IMR-90 (cell line): ENCODE data around the gene TASP1. TPM values are rescaled to one million over a fixed set of nuclear protein-coding genes. Genes with fewer than 3 reads are reported as not detected.

ENCODE experiments used
- ATAC-seq: fragments of 200-7000 bp; cut with Tn5 transposase; 2 replicates; pipeline ENCODE4 v1.9.1; 2020; ENCODE audit warnings: low read depth, mild to moderate bottlenecking, moderate library complexity
- BruUV-seq: library from RNA; stranded (reverse); fragments of 400-500 nt; replicated peaks from 2 replicates; lab custom pipeline; 2021; lab: Mats Ljungman, UMichigan
- CTCF ChIA-PET: fragments of 300-600 bp; formaldehyde crosslinking; extraction: SDS; loops from one replicate; lab custom pipeline; 2021; ENCODE audit warnings: antibody characterized with exemption; lab: Yijun Ruan, JAX
- POLR2A ChIA-PET: fragments of 300-600 bp; sonication (Branson Sonifier 250); formaldehyde crosslinking; loops from one replicate; lab custom pipeline; 2022; ENCODE audit warnings: antibody characterized with exemption; ENCODE audit not compliant: unreplicated experiment; lab: Charles Lee
- DNase-seq: peaks from one replicate; pipeline ENCODE4 v3.0.0; 2013
- H2AFZ ChIP-seq: replicated peaks from 2 replicates; pipeline ENCODE3; 2013; ENCODE audit warnings: low read length, mild to moderate bottlenecking; ENCODE audit not compliant: poor library complexity
- H2AK5ac ChIP-seq: 2 replicates; pipeline ENCODE4 v1.6.1; 2013; ENCODE audit warnings: low read depth, low read length, inconsistent platforms
- H2AK9ac ChIP-seq: replicated peaks from 2 replicates; pipeline ENCODE3; 2013; ENCODE audit warnings: mild to moderate bottlenecking, low read depth, low read length, moderate library complexity; ENCODE audit not compliant: poor library complexity
- H2BK120ac ChIP-seq: 2 replicates; pipeline ENCODE4 v1.6.1; 2013; ENCODE audit warnings: low read depth, low read length, inconsistent platforms
- H2BK15ac ChIP-seq: 3 replicates; pipeline ENCODE4 v1.6.1; 2013; ENCODE audit warnings: low read depth, low read length, inconsistent platforms
- H2BK20ac ChIP-seq: 2 replicates; pipeline ENCODE4 v1.6.1; 2013; ENCODE audit warnings: low read depth, mild to moderate bottlenecking, inconsistent platforms, low read length, moderate library complexity
- H2BK5ac ChIP-seq: 2 replicates; pipeline ENCODE4 v1.6.1; 2013; ENCODE audit warnings: mild to moderate bottlenecking, low read depth, low read length, inconsistent platforms; ENCODE audit not compliant: poor library complexity, severe bottlenecking
- H3K14ac ChIP-seq: replicated peaks from 2 replicates; pipeline ENCODE4 v1.6.1; 2013; ENCODE audit warnings: low read depth, low read length, inconsistent platforms
- H3K18ac ChIP-seq: 2 replicates; pipeline ENCODE4 v1.6.1; 2013; ENCODE audit warnings: low read depth, low read length, control low read depth
- H3K23ac ChIP-seq: 2 replicates; pipeline ENCODE4 v1.6.1; 2013; ENCODE audit warnings: low read depth, low read length, inconsistent platforms
- H3K27ac ChIP-seq: 2 replicates; pipeline ENCODE4 v1.5.1; 2013; ENCODE audit warnings: mild to moderate bottlenecking, control low read depth, low read length; ENCODE audit not compliant: insufficient read depth
- H3K27me3 ChIP-seq: 2 replicates; pipeline ENCODE4 v1.6.1; 2013; ENCODE audit warnings: low read length; ENCODE audit not compliant: control insufficient read depth, insufficient read depth
- H3K36me3 ChIP-seq: 2 replicates; pipeline ENCODE4 v1.6.1; 2013; ENCODE audit warnings: low read length, mixed read lengths; ENCODE audit not compliant: control insufficient read depth, insufficient read depth
- H3K4ac ChIP-seq: 2 replicates; pipeline ENCODE4 v1.6.1; 2013; ENCODE audit warnings: low read depth, low read length, inconsistent platforms
- H3K4me1 ChIP-seq: 2 replicates; pipeline ENCODE4 v1.6.1; 2013; ENCODE audit warnings: low read length, mixed read lengths; ENCODE audit not compliant: control insufficient read depth, insufficient read depth
- H3K4me2 ChIP-seq: 2 replicates; pipeline ENCODE4 v1.6.1; 2013; ENCODE audit warnings: low read depth, mild to moderate bottlenecking, control low read depth, low read length, moderate library complexity
- H3K4me3 ChIP-seq: 2 replicates; pipeline ENCODE4 v1.5.1; 2013; ENCODE audit warnings: low read depth, mild to moderate bottlenecking, control low read depth, low read length, moderate library complexity; ENCODE audit not compliant: insufficient read depth
- H3K56ac ChIP-seq: 2 replicates; pipeline ENCODE4 v1.6.1; 2013; ENCODE audit warnings: low read length, inconsistent platforms; ENCODE audit not compliant: insufficient read depth; ENCODE audit errors: extremely low read depth
- H3K79me1 ChIP-seq, 2 experiments: 2 replicates each; pipeline ENCODE4 v1.6.1; 2013; ENCODE audit warnings: low read length in 2 of 2, inconsistent platforms in 1 of 2, low read depth in 1 of 2
- H3K9ac ChIP-seq: 2 replicates; pipeline ENCODE4 v1.6.1; 2013; ENCODE audit warnings: low read depth, low read length, control low read depth
- H3K9me1 ChIP-seq: 2 replicates; pipeline ENCODE4 v1.6.1; 2013; ENCODE audit warnings: low read length, inconsistent platforms; ENCODE audit not compliant: insufficient read depth
- H3K9me3 ChIP-seq: 2 replicates; pipeline ENCODE4 v1.6.1; 2013; ENCODE audit warnings: low read length; ENCODE audit not compliant: control insufficient read depth, insufficient read depth
- H4K20me1 ChIP-seq: 2 replicates; pipeline ENCODE4 v1.6.1; 2013; ENCODE audit warnings: low read length, inconsistent platforms; ENCODE audit not compliant: insufficient read depth
- H4K5ac ChIP-seq: 2 replicates; pipeline ENCODE4 v1.6.1; 2013; ENCODE audit warnings: mild to moderate bottlenecking, low read depth, low read length, control low read depth
- H4K8ac ChIP-seq, 2 experiments: 2 replicates each; pipeline ENCODE4 v1.6.1; 2013; ENCODE audit warnings: low read depth in 2 of 2, low read length in 2 of 2, control low read depth in 1 of 2, inconsistent platforms in 1 of 2
- H4K91ac ChIP-seq: 2 replicates; pipeline ENCODE4 v1.6.1; 2013; ENCODE audit warnings: low read depth, low read length, inconsistent platforms; ENCODE audit not compliant: insufficient read depth
- BHLHE40 ChIP-seq: fragments of 150-350 bp; IDR thresholded peaks from 2 replicates; pipeline ENCODE4 v1.6.1; 2016; ENCODE audit warnings: mild to moderate bottlenecking, low read depth, low read length
- CEBPB ChIP-seq: IDR thresholded peaks from 2 replicates; pipeline ENCODE4 v1.6.1; 2012; ENCODE audit warnings: low read depth, low read length, improper control_type of control experiment
- CHD1 ChIP-seq: IDR thresholded peaks from 2 replicates; pipeline ENCODE4 v1.6.1; 2012; ENCODE audit warnings: low read depth, low read length, improper control_type of control experiment
- FOS ChIP-seq: fragments of 150-350 bp; IDR thresholded peaks from 2 replicates; pipeline ENCODE4 v1.6.1; 2016; ENCODE audit warnings: low read depth, low read length
- MAFK ChIP-seq: IDR thresholded peaks from 2 replicates; pipeline ENCODE4 v1.6.1; 2012; ENCODE audit warnings: low read depth, low read length, improper control_type of control experiment
- MAZ ChIP-seq: IDR thresholded peaks from 2 replicates; pipeline ENCODE4 v1.6.1; 2012; ENCODE audit warnings: low read depth, mild to moderate bottlenecking, low read length, improper control_type of control experiment, moderate library complexity, borderline replicate concordance
- MXI1 ChIP-seq: IDR thresholded peaks from 2 replicates; pipeline ENCODE4 v1.6.1; 2012; ENCODE audit warnings: low read depth, mild to moderate bottlenecking, low read length, moderate library complexity, borderline replicate concordance
- NFE2L2 ChIP-seq: fragments of 150-350 bp; IDR thresholded peaks from 2 replicates; pipeline ENCODE4 v1.6.1; 2016; ENCODE audit warnings: low read depth, mild to moderate bottlenecking, low read length
- POLR2A ChIP-seq: IDR thresholded peaks from 2 replicates; pipeline ENCODE4 v1.6.1; 2012; ENCODE audit warnings: mild to moderate bottlenecking, low read depth, low read length
- RAD21 ChIP-seq: IDR thresholded peaks from 2 replicates; pipeline ENCODE4 v1.6.1; 2012; ENCODE audit warnings: low read length, improper control_type of control experiment
- RCOR1 ChIP-seq: IDR thresholded peaks from 2 replicates; pipeline ENCODE4 v1.6.1; 2012; ENCODE audit warnings: mild to moderate bottlenecking, low read length, improper control_type of control experiment; ENCODE audit not compliant: insufficient replicate concordance
- RFX5 ChIP-seq: IDR thresholded peaks from 2 replicates; pipeline ENCODE4 v1.8.0; 2012; ENCODE audit warnings: low read depth, mild to moderate bottlenecking, low read length, moderate library complexity
- SMC3 ChIP-seq: fragments of 150-350 bp; IDR thresholded peaks from 2 replicates; pipeline ENCODE4 v1.6.1; 2016; ENCODE audit warnings: low read depth, mild to moderate bottlenecking, antibody characterized with exemption, low read length, moderate library complexity
- WGBS, 2 experiments: methylation state at CpG; one replicate each; pipeline versions ENCODE4 v1.1.5 to v1.1.7; 2013; ENCODE audit warnings: missing lambda C conversion rate in 2 of 2; ENCODE audit not compliant: insufficient read length in 1 of 2; ENCODE audit errors: extremely low coverage in 2 of 2; 5-methylcytosine and 5-hydroxymethylcytosine counted together
- dilution Hi-C: fragments of 300-500 bp; cut with HindIII; formaldehyde crosslinking; loops from one replicate; pipeline ENCODE4 v1.14.3; 2018; ENCODE audit warnings: low sequenced_read_pairs; ENCODE audit not compliant: unreplicated experiment
- in situ Hi-C: fragments of 300-500 bp; cut with MboI; formaldehyde crosslinking; loops from 3 replicates; pipeline ENCODE4 v1.14.3; 2019; ENCODE audit warnings: low sequenced_read_pairs, inconsistent platforms, mixed read lengths
- intact Hi-C: fragments of 100-400 bp; cut with micrococcal nuclease; formaldehyde crosslinking; loops from 2 replicates; pipeline ENCODE4 v1.10.0; 2022
- polyA plus RNA-seq, 3 experiments: library from polyadenylated mRNA; depleted of rRNA; stranded (reverse); fragments of >200 nt; gene quantifications; 2 replicates each; pipeline ENCODE4 v1.2.3, GENCODE V29; 2012; ENCODE audit warnings: low replicate concordance in 1 of 3
- total RNA-seq: library from RNA; depleted of rRNA; stranded (reverse); fragments of >200 nt; gene quantifications from 2 replicates; pipeline ENCODE4 v1.2.3, GENCODE V29; 2012
- TF ChIP-seq, protein P1 (sequence below): conservative IDR thresholded peaks from 2 replicates; pipeline ENCODE4 v1.5.1; 2012; ENCODE audit warnings: mild to moderate bottlenecking, low read depth, low read length, improper control_type of control experiment
- TF ChIP-seq, protein P2 (sequence below): fragments of 150-350 bp; IDR thresholded peaks from 2 replicates; pipeline ENCODE4 v1.6.1; 2016; ENCODE audit warnings: low read depth, mild to moderate bottlenecking, low read length, moderate library complexity, borderline replicate concordance
- TF ChIP-seq, protein P3 (sequence below): fragments of 150-350 bp; IDR thresholded peaks from 2 replicates; pipeline ENCODE4 v1.6.1; 2017; ENCODE audit warnings: mild to moderate bottlenecking, antibody characterized with exemption, low read length, low read depth

TASP1 gene
- total and polyA plus RNA-seq, 2 of the 4 experiments (the other 2 are of a cell fraction) = 3.9 to 7.9 TPM

DNA sequence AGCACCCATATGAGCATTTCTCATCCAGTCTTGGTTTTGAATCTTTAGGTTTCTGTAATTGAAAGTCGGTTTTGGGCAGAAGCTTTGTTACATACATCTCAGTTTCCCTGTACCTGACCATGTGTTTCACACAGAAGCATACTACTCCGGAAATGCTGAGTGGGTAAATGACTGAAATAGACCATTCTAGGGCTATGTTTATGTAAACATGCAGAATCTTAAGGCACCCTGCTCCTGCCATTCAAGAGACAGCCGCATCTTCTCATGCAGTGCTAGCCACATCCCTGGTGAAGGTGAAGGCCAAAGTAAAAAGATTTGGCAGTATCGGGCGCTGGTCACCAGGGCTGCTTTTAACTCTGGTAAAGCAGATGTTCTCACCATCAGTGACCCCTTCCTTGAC is 246.3 kb downstream of the TASP1 start:
- Histone ChIP-seq H2BK20ac (no peak overlapping the region), H3K4ac (no peak overlapping the region), H3K4me3 (no peak overlapping the region), H3K9me3 (no peaks in the 10 kb centered on the region), H3K14ac (no peak overlapping the region), H3K9me1 (no peaks in the 10 kb centered on the region; the same call in 1 of the 2 replicates), H3K18ac (no peak overlapping the region), H3K27ac (no peak overlapping the region), H3K27me3 (no peaks in the 10 kb centered on the region), H3K79me1 (no peaks in the 10 kb centered on the region), H2BK5ac (no peak overlapping the region), H3K56ac (no peak overlapping the region), H3K23ac (no peak overlapping the region), H4K8ac (no peak overlapping the region), H3K4me1 (peaks cover 4% of the 10 kb centered on the region), H4K20me1 (no peaks in the 10 kb centered on the region), H3K36me3 (no peaks in the 10 kb centered on the region), H3K9ac (no peak overlapping the region), H2AK5ac (no peak overlapping the region), H2AFZ (no peak overlapping the region), H2AK9ac (no peak overlapping the region), H2BK120ac (no peak overlapping the region), H3K4me2 (no peak overlapping the region), H4K91ac (no peak overlapping the region), H2BK15ac (no peak overlapping the region), H4K5ac (no peak overlapping the region)
- in situ Hi-C loops (no loop called here), intact Hi-C loops (no loop called here), dilution Hi-C loops (no loop called here)
- no TSS peak for BruUV-seq
- CTCF ChIA-PET = no interaction called here
- POLR2A ChIA-PET = no interaction called here
- WGBS, 2 experiments = no CpG with 5 or more reads among the region's 5 CpGs
- TF ChIP-seq MXI1 (no peak), FOS (no peak), MAZ (no peak), CHD1 (no peak), RAD21 (no peak), CEBPB (no peak), SMC3 (no peak), POLR2A (no peak), RFX5 (no peak), BHLHE40 (no peak), MAFK (no peak), RCOR1 (no peak), NFE2L2 (no peak)
- TF ChIP-seq, protein P1, sequence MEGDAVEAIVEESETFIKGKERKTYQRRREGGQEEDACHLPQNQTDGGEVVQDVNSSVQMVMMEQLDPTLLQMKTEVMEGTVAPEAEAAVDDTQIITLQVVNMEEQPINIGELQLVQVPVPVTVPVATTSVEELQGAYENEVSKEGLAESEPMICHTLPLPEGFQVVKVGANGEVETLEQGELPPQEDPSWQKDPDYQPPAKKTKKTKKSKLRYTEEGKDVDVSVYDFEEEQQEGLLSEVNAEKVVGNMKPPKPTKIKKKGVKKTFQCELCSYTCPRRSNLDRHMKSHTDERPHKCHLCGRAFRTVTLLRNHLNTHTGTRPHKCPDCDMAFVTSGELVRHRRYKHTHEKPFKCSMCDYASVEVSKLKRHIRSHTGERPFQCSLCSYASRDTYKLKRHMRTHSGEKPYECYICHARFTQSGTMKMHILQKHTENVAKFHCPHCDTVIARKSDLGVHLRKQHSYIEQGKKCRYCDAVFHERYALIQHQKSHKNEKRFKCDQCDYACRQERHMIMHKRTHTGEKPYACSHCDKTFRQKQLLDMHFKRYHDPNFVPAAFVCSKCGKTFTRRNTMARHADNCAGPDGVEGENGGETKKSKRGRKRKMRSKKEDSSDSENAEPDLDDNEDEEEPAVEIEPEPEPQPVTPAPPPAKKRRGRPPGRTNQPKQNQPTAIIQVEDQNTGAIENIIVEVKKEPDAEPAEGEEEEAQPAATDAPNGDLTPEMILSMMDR = no peak
- TF ChIP-seq, protein P2, sequence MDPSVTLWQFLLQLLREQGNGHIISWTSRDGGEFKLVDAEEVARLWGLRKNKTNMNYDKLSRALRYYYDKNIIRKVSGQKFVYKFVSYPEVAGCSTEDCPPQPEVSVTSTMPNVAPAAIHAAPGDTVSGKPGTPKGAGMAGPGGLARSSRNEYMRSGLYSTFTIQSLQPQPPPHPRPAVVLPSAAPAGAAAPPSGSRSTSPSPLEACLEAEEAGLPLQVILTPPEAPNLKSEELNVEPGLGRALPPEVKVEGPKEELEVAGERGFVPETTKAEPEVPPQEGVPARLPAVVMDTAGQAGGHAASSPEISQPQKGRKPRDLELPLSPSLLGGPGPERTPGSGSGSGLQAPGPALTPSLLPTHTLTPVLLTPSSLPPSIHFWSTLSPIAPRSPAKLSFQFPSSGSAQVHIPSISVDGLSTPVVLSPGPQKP = no peak
- TF ChIP-seq, protein P3, sequence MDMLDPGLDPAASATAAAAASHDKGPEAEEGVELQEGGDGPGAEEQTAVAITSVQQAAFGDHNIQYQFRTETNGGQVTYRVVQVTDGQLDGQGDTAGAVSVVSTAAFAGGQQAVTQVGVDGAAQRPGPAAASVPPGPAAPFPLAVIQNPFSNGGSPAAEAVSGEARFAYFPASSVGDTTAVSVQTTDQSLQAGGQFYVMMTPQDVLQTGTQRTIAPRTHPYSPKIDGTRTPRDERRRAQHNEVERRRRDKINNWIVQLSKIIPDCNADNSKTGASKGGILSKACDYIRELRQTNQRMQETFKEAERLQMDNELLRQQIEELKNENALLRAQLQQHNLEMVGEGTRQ = no peak
- DNase-seq = no peak
- ATAC-seq = no peak
